SK-N-SH (cell line): ENCODE measurements around the gene MTAP. TPM values are rescaled to one million over a fixed set of nuclear protein-coding genes. Genes with fewer than 3 reads are reported as not detected.

Experiments used
- CTCF ChIA-PET: fragments of 300-600, 350-600 bp; formaldehyde crosslinking; extraction: SDS; loops from one replicate; lab custom pipeline; 2021; lab: Yijun Ruan, JAX
- POLR2A ChIA-PET: fragments of 350-600 bp; sonication (Branson Sonifier 250); formaldehyde crosslinking; extraction: SDS; loops from one replicate; lab custom pipeline; 2020; ENCODE audit warnings: antibody characterized with exemption, inconsistent platforms; lab: Yijun Ruan, JAX
- DNase-seq: peaks from one replicate; pipeline ENCODE4 v3.0.0; 2012
- H2AFZ ChIP-seq: fragments of 200-600 bp; sonication (generic); 2 replicates; pipeline ENCODE4 v1.8.1; 2016; ENCODE audit warnings: antibody characterized with exemption, mild to moderate bottlenecking, low read depth
- H3F3A ChIP-seq: fragments of 200-600 bp; sonication (generic); replicated peaks from 2 replicates; pipeline ENCODE3; 2016; ENCODE audit warnings: antibody characterized with exemption, mild to moderate bottlenecking; ENCODE audit not compliant: insufficient read depth
- H3K27ac ChIP-seq, 2 experiments: fragments of 200-500 bp in 1 of 2; fragments of 200-600 bp in 1 of 2; sonication (Bioruptor generic) in 1 of 2; sonication (generic), shearing (Covaris generic) in 1 of 2; 2 replicates each; pipeline versions ENCODE4 v1.5.1 to v1.6.1; 2014 to 2016; ENCODE audit warnings: low read depth in 2 of 2, inconsistent platforms in 1 of 2, low read length in 1 of 2, mild to moderate bottlenecking in 1 of 2, mixed read lengths in 1 of 2
- H3K27me3 ChIP-seq: fragments of 200-600 bp; sonication (generic), shearing (Covaris generic); 2 replicates; pipeline ENCODE4 v1.6.1; 2016; ENCODE audit warnings: mixed run types; ENCODE audit not compliant: insufficient read depth
- H3K36me3 ChIP-seq, 2 experiments: fragments of 200-500 bp in 1 of 2; fragments of 200-600 bp in 1 of 2; sonication (Bioruptor generic) in 1 of 2; sonication (generic) in 1 of 2; replicated peaks in 1 of 2; 2 replicates each; pipeline versions ENCODE3 to v1.5.1; 2014 to 2016; ENCODE audit warnings: low read length in 1 of 2, mild to moderate bottlenecking in 1 of 2; ENCODE audit not compliant: insufficient read depth in 2 of 2, control insufficient read depth in 1 of 2
- H3K4me1 ChIP-seq, 2 experiments: fragments of 200-500 bp in 1 of 2; fragments of 200-600 bp in 1 of 2; sonication (Bioruptor generic) in 1 of 2; sonication (generic), shearing (Covaris generic) in 1 of 2; 2 replicates each; pipeline versions ENCODE4 v1.5.1 to v1.6.1; 2014 to 2016; ENCODE audit warnings: low read depth in 1 of 2, low read length in 1 of 2, mixed run types in 1 of 2; ENCODE audit not compliant: insufficient read depth in 2 of 2, control insufficient read depth in 1 of 2
- H3K4me2 ChIP-seq: fragments of 200-600 bp; sonication (generic), shearing (Covaris generic); 2 replicates; pipeline ENCODE4 v1.6.1; 2017; ENCODE audit warnings: mixed run types
- H3K4me3 ChIP-seq, 2 experiments: fragments of 200-500 bp in 1 of 2; fragments of 200-600 bp in 1 of 2; sonication (Bioruptor generic) in 1 of 2; sonication (generic), shearing (Covaris generic) in 1 of 2; 2 replicates each; pipeline versions ENCODE4 v1.5.1 to v1.8.1; 2014 to 2016; ENCODE audit warnings: low read depth in 2 of 2, inconsistent platforms in 1 of 2, low read length in 1 of 2, mild to moderate bottlenecking in 1 of 2, mixed read lengths in 1 of 2, moderate library complexity in 1 of 2
- H3K79me2 ChIP-seq: fragments of 200-600 bp; sonication (generic); 2 replicates; pipeline ENCODE4 v1.8.1; 2017; ENCODE audit warnings: mild to moderate bottlenecking; ENCODE audit not compliant: insufficient read depth
- H3K9ac ChIP-seq: fragments of 200-600 bp; sonication (generic); 2 replicates; pipeline ENCODE4 v1.6.1; 2017; ENCODE audit warnings: mixed run types
- H3K9me2 ChIP-seq: fragments of 200-600 bp; sonication (generic); 2 replicates; pipeline ENCODE4 v1.6.1; 2017; ENCODE audit warnings: mixed run types
- H3K9me3 ChIP-seq: fragments of 200-600 bp; sonication (generic); 2 replicates; pipeline ENCODE4 v1.6.1; 2017; ENCODE audit warnings: mixed run types, mild to moderate bottlenecking, moderate library complexity
- H4K20me1 ChIP-seq: fragments of 200-600 bp; sonication (generic); 2 replicates; pipeline ENCODE4 v1.6.1; 2017; ENCODE audit warnings: mild to moderate bottlenecking, mixed run types; ENCODE audit not compliant: insufficient read depth
- FOXM1 ChIP-seq: IDR thresholded peaks from 2 replicates; pipeline ENCODE4 v1.4.0; 2012; ENCODE audit warnings: low read depth, mild to moderate bottlenecking
- GATA2 ChIP-seq: sonication (generic); formaldehyde crosslinking; IDR thresholded peaks from 2 replicates; pipeline ENCODE4 v1.5.0; 2020; ENCODE audit warnings: mild to moderate bottlenecking, missing genetic modification reagents
- MEF2A ChIP-seq: IDR thresholded peaks from 2 replicates; pipeline ENCODE4 v1.4.0; 2012; ENCODE audit warnings: low read depth, borderline replicate concordance
- MXI1 ChIP-seq: IDR thresholded peaks from 2 replicates; pipeline ENCODE4 v1.6.1; 2012; ENCODE audit warnings: mild to moderate bottlenecking, low read depth, low read length, improper control_type of control experiment
- NFIC ChIP-seq: IDR thresholded peaks from 2 replicates; pipeline ENCODE4 v1.4.0; 2012; ENCODE audit warnings: borderline replicate concordance
- POLR2AphosphoS5 ChIP-seq: IDR thresholded peaks from 2 replicates; pipeline ENCODE4 v1.6.1; 2012; ENCODE audit warnings: low read depth, low read length
- RAD21 ChIP-seq: IDR thresholded peaks from 2 replicates; pipeline ENCODE4 v1.6.1; 2012; ENCODE audit warnings: mild to moderate bottlenecking, low read length
- RCOR1 ChIP-seq: fragments of 150-350 bp; IDR thresholded peaks from 2 replicates; pipeline ENCODE4 v1.6.1; 2017; ENCODE audit warnings: antibody characterized with exemption, low read length
- RFX5 ChIP-seq: IDR thresholded peaks from 2 replicates; pipeline ENCODE4 v1.6.1; 2012; ENCODE audit warnings: mild to moderate bottlenecking, improper control_type of control experiment, low read length
- SMC3 ChIP-seq: IDR thresholded peaks from 2 replicates; pipeline ENCODE4 v1.6.1; 2012; ENCODE audit warnings: low read depth, low read length, improper control_type of control experiment
- YY1 ChIP-seq: IDR thresholded peaks from 2 replicates; pipeline ENCODE4 v1.4.0; 2012; ENCODE audit warnings: low read depth, mild to moderate bottlenecking
- WGBS: methylation state at CpG from one replicate; pipeline ENCODE4 v1.1.6; 2017; ENCODE audit warnings: low lambda C conversion rate; 5-methylcytosine and 5-hydroxymethylcytosine counted together
- polyA plus RNA-seq, 3 experiments: library from polyadenylated mRNA; depleted of rRNA; stranded (reverse); fragments of >200 nt; gene quantifications; 2 replicates each; pipeline ENCODE4 v1.2.3, GENCODE V29; 2012
- TF ChIP-seq, protein P1 (sequence below): IDR thresholded peaks from 2 replicates; pipeline ENCODE4 v1.4.0; 2012; ENCODE audit warnings: low read depth
- TF ChIP-seq, protein P2 (sequence below): fragments of 150-350 bp; IDR thresholded peaks from 2 replicates; pipeline ENCODE4 v1.6.1; 2017; ENCODE audit warnings: antibody characterized with exemption, low read length, low read depth, borderline replicate concordance
- TF ChIP-seq, protein P3 (sequence below): fragments of 150-350 bp; IDR thresholded peaks from 2 replicates; pipeline ENCODE4 v1.6.1; 2016; ENCODE audit warnings: mild to moderate bottlenecking, low read depth, low read length

Gene MTAP
- polyA plus RNA-seq, 1 of the 3 experiments (the other 2 are of a cell fraction) = 9.8 TPM

DNA sequence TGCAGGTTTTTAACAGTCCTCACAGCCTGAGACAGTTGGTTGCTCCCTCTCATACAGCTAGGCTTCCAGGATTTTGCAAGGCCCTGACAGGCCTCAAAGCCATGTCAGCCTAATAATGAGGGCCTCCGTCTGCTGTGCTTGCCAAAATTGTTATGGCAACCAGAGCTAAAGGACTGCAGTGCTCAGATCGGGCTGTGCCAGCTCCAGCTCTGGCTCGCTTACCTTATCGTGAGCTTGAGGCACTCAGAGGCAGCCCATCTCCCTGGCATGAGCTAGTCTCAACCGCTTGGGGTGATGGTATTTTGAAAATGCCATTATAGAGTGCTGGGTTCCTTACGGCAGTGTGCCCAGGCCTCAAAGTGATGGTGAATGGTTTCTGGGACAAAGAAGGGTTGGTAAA is 8.4 kb downstream of the MTAP start:
- no peaks in the 10 kb centered on the region for H3K27me3 ChIP-seq
- TF ChIP-seq, protein P1, sequence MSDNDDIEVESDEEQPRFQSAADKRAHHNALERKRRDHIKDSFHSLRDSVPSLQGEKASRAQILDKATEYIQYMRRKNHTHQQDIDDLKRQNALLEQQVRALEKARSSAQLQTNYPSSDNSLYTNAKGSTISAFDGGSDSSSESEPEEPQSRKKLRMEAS = no peak
- TF ChIP-seq MEF2A (no peak), GATA2 (CRISPR knock-in tag) (no peak), RAD21 (no peak), RFX5 (no peak)
- POLR2A ChIA-PET = no interaction called here
- DNase-seq = no peak
- peaks cover 39% of the 10 kb centered on the region for H3K79me2 ChIP-seq
- no peak overlapping the region for H3K4me2 ChIP-seq
- H3K36me3 ChIP-seq = peaks cover 13 to 30% of the 10 kb centered on the region in 2 experiments
- CTCF ChIA-PET = interaction anchor here (1.4 to 9.4 kb wide), 3 partner anchors 198 to 427 kb away, joined by 3 to 109 read pairs (median 100); partner anchors contain the start of gene CDKN2B
- peaks cover 12% of the 10 kb centered on the region for H3F3A ChIP-seq
- H3K4me1 ChIP-seq = peaks cover 3% of the 10 kb centered on the region in 2 experiments; a peak in 3 of 4 replicates
- no peak overlapping the region for H3K4me3 ChIP-seq
- H3K9ac ChIP-seq = no peak overlapping the region
- H4K20me1 ChIP-seq = 0 out of 2 replicates have a peak, but pooled peaks cover 4% of the 10 kb centered on the region
- no peaks in the 10 kb centered on the region for H3K9me3 ChIP-seq
- 90% methylated on average over 5 of the region's 6 CpGs for WGBS
- H3K9me2 ChIP-seq = no peaks in the 10 kb centered on the region
- H3K27ac ChIP-seq = no peak overlapping the region
- no peak overlapping the region for H2AFZ ChIP-seq

DNA sequence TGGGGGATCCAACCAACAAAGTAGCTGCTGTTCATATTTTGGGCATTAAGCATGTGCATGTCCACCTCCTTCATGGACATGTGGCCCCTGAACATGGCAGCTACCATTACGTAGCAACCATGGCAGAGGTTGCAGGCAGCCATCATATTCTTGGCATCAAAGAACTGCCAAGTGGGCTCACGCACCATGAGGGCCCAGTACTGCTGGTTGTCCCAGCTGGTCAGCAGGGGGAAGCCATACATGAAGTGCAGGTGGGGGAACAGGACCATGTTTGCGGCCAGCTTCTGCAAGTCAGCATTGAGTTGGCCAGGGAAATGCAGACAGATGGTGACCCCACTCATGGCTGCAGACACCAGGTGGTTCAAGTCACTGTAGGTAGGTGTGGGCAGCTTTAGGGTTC is 9.5 kb downstream of the MTAP start:
- Histone ChIP-seq H4K20me1 (no peaks in the 10 kb centered on the region), H3K79me2 (peaks cover 35% of the 10 kb centered on the region), H3K9me2 (no peaks in the 10 kb centered on the region), H3K9me3 (no peaks in the 10 kb centered on the region), H3K27me3 (no peaks in the 10 kb centered on the region), H3K4me3 (no peak overlapping the region), H3K9ac (no peak overlapping the region), H3K36me3 (peaks cover 24 to 41% of the 10 kb centered on the region in 2 experiments), H3K4me2 (no peak overlapping the region), H3K27ac (peak overlapping the region in 1 of 2 experiments; percentile 50; a peak in 2 of 4 replicates), H3K4me1 (peaks cover 3% of the 10 kb centered on the region in 2 experiments; a peak in 3 of 4 replicates), H2AFZ (no peak overlapping the region), H3F3A (peaks cover 12% of the 10 kb centered on the region)
- TF ChIP-seq, protein P2, sequence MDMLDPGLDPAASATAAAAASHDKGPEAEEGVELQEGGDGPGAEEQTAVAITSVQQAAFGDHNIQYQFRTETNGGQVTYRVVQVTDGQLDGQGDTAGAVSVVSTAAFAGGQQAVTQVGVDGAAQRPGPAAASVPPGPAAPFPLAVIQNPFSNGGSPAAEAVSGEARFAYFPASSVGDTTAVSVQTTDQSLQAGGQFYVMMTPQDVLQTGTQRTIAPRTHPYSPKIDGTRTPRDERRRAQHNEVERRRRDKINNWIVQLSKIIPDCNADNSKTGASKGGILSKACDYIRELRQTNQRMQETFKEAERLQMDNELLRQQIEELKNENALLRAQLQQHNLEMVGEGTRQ = no peak
- TF ChIP-seq, protein P3, sequence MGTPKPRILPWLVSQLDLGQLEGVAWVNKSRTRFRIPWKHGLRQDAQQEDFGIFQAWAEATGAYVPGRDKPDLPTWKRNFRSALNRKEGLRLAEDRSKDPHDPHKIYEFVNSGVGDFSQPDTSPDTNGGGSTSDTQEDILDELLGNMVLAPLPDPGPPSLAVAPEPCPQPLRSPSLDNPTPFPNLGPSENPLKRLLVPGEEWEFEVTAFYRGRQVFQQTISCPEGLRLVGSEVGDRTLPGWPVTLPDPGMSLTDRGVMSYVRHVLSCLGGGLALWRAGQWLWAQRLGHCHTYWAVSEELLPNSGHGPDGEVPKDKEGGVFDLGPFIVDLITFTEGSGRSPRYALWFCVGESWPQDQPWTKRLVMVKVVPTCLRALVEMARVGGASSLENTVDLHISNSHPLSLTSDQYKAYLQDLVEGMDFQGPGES = no peak
- no peak for TF ChIP-seq RAD21
- no peak for TF ChIP-seq POLR2AphosphoS5
- TF ChIP-seq YY1 = no peak
- no peak for TF ChIP-seq RCOR1
- no peak for TF ChIP-seq NFIC
- TF ChIP-seq MXI1 = no peak
- no peak for TF ChIP-seq SMC3
- no peak for TF ChIP-seq FOXM1
- DNase-seq = no peak
- 100% methylated on average over 3 of the region's 3 CpGs for WGBS
- CTCF ChIA-PET = interaction anchor here (0.6 to 9.4 kb wide), 17 partner anchors 8 to 430 kb away, joined by 3 to 109 read pairs (median 3); partner anchors contain the start of gene CDKN2B
- POLR2A ChIA-PET = no interaction called here
